Measurements from ENCODE around the gene DPP4. TPM values are rescaled to one million over a fixed set of nuclear protein-coding genes. Genes with fewer than 3 reads are reported as not detected.

DPP4 gene
- total RNA-seq, 2 donors from 2014 or later, result 36.8 to 76.0 TPM

GRCh38 chr2:161946489-161947107 lies 127.4 kb downstream of the DPP4 start:
- TF ChIP-seq CTCF (IDR thresholded peaks at IDR 0.05) (peak in 3 of 4 experiments; percentile 39 to 55 (median 47)), POLR2A (IDR thresholded peaks at IDR 0.05) (no peak)
- H3K36me3 ChIP-seq, result no peaks in the 10 kb centered on the region
- intact Hi-C loops (cut with DNase I), result no loop called here
- 19% methylated on average over 3 of the region's 3 CpGs for WGBS
- H3K27me3 ChIP-seq (replicated peaks; ENCODE audit: insufficient read depth), result no peaks in the 10 kb centered on the region
- H3K27ac ChIP-seq, result no peak overlapping the region
- DNase-seq (ENCODE audit: low spot score), result no peak
- H3K9me3 ChIP-seq, result no peaks in the 10 kb centered on the region
- no peak overlapping the region for H3K4me3 ChIP-seq
- H3K4me1 ChIP-seq (replicated peaks), result no peaks in the 10 kb centered on the region

- Histone ChIP-seq H3K4me3 (no peak overlapping the region), H3K27ac (no peak overlapping the region), H3K27me3 (replicated peaks; ENCODE audit: insufficient read depth) (no peaks in the 10 kb centered on the region), H3K36me3 (no peaks in the 10 kb centered on the region), H3K4me1 (replicated peaks) (no peaks in the 10 kb centered on the region), H3K9me3 (no peaks in the 10 kb centered on the region)
- TF ChIP-seq POLR2A (IDR thresholded peaks at IDR 0.05) (no peak), CTCF (IDR thresholded peaks at IDR 0.05) (no peak), POLR2AphosphoS5 (IDR thresholded peaks at IDR 0.05) (no peak)
- DNase-seq (ENCODE audit: low spot score), result no peak
- intact Hi-C loops (cut with DNase I), result no loop called here
- 51% methylated on average over 2 of the region's 2 CpGs for WGBS
These were observed 131.0 kb downstream of the DPP4 start for GRCh38 chr2:161943011-161943410.

Small RNA genes within 50 kb of the gene (small RNA-seq; reads per million reads assigned to genes)
- gene TIMM8AP1, result 0 to 0.10 reads per million in 2 donors

Other genes starting within 250 kb of the DPP4 start
- gene GCG, start 78.0 kb upstream of the DPP4 start, total RNA-seq, result 1 to 10 TPM in 1 of 2 donors, not detected in 1; 1.6 TPM
- gene FAP, start 169.2 kb upstream of the DPP4 start, total RNA-seq, result 1 to 10 TPM in 1 of 2 donors, not detected in 1; 2.0 TPM
- gene IFIH1, start 244.5 kb upstream of the DPP4 start, total RNA-seq, result 10 to 100 TPM; 13.1 to 14.7 TPM

Measured in prostate gland (tissue), 2 donors.